ENCODE results near the gene ALKBH8.
"Not testable (repeated sequence)": the region's sequence is repeated elsewhere in the genome, so short reads cannot be mapped to it uniquely, and the experiment has no call there.

Gene ALKBH8, protein sequence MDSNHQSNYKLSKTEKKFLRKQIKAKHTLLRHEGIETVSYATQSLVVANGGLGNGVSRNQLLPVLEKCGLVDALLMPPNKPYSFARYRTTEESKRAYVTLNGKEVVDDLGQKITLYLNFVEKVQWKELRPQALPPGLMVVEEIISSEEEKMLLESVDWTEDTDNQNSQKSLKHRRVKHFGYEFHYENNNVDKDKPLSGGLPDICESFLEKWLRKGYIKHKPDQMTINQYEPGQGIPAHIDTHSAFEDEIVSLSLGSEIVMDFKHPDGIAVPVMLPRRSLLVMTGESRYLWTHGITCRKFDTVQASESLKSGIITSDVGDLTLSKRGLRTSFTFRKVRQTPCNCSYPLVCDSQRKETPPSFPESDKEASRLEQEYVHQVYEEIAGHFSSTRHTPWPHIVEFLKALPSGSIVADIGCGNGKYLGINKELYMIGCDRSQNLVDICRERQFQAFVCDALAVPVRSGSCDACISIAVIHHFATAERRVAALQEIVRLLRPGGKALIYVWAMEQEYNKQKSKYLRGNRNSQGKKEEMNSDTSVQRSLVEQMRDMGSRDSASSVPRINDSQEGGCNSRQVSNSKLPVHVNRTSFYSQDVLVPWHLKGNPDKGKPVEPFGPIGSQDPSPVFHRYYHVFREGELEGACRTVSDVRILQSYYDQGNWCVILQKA

DNA sequence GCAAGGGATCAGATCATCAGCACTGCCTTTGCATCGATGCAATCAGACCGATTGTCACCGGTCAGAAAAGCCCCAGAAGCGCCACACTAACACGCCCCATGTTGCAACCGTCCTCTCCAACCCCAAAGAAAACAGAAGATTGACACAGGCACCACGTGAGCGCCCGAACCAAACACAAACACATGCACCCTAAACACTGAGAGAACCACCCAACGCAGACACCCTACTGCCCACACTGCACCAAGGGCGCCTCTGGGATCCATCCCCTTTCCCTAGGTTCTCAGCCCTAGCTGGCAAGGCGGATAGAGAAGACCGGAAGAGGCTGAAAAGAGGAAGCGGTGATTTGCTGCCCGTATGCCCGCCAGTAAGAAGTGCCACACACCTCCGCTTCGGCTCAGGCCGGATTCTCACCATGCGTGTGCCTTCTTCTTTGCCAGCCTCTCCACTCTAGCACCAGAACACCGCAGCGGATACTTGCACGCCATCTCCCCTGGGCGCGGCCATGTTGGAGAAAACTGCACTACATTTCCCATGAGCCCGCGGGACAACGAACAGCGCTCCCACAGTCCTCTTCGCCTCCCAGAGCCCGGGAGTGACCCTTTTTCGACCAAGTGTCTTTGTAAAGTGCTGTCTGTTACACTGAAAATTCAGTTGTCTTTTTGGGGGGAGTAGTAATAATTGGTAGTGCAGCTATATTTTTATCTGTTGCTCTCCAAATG lies at the start of gene ALKBH8:
ALKBH8 (minus strand) TSS at position 517 of the 719 bp plus-strand sequence. CDS start 4,842 bp downstream, outside the sequence.
- DNase-seq (ENCODE audit: low spot score) = peak; percentile 45

- no peak for DNase-seq (ENCODE audit: low spot score)
Observed at GRCh38 chr11:107612445-107612844, 46.9 kb upstream of the ALKBH8 start.

- DNase-seq (ENCODE audit: low spot score) = no peak
Observed at GRCh38 chr11:107609400-107610218, 44.1 kb upstream of the ALKBH8 start.

DNA sequence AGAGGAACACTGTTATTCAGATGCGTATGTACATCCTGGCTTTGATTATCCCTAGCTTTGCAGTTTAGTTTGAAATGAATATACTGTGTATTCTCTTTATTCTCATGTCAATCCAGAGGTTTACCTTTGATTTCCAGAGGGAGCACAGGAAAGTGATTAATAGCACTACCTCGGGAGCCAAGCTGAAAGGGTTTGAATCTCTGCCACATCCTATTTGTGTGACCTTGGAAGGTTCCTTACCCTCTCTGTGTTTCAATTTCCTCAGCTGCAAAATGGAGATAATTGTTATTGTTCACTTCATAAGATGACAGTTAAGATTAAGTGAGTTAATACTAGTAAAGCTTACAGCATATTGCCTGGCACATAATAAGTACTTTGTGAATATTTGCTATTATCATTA lies 43.3 kb upstream of the ALKBH8 start:
- DNase-seq (ENCODE audit: low spot score) = no peak

GRCh38 chr11:107606141-107606540 lies 40.6 kb upstream of the ALKBH8 start:
- no peak for DNase-seq (ENCODE audit: low spot score)

DNA sequence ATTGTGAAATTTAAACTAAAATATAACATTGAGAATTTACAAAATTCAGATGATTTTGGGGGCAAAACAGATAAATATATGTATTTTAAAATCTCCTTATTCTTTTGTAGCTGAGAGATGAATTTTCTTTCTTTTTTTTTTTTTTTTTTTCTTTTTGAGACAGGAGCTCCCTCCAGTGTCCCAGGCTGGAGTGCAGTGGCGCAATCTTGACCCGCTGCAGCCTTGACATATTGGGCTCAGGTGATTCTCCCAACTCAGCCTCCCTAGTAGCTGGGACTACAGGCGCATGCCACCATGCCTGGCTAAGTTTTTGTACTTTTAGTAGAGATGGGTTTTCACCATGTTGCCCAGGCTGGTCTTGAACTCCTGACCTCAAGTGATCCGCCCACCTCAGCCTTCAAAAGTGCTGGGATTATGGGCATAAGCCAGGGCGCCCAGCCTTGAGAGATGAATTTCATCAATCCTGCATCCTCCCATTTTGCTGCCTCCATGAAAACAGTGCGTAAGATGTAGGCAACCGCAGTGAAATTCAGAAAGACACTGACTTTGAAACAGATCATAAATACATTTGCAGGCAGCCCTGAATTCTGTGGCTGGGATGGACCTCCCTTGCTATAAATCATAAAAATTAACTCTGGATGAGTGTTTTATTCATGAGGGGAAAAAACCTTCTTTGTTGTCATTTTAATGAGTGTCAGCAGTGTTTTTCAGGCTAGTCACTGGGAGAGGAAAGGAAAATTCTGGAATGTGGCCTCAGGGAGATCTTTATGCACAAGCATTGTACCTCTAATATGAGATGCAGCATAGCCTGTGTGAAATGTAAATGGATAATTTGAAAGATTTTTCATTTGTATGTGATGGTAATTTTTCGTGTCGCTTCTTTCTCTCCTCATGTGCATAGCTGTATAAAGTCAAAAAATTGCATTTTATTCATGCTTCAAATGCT lies 39.8 kb upstream of the ALKBH8 start:
- no peak for DNase-seq (ENCODE audit: low spot score)

DNA sequence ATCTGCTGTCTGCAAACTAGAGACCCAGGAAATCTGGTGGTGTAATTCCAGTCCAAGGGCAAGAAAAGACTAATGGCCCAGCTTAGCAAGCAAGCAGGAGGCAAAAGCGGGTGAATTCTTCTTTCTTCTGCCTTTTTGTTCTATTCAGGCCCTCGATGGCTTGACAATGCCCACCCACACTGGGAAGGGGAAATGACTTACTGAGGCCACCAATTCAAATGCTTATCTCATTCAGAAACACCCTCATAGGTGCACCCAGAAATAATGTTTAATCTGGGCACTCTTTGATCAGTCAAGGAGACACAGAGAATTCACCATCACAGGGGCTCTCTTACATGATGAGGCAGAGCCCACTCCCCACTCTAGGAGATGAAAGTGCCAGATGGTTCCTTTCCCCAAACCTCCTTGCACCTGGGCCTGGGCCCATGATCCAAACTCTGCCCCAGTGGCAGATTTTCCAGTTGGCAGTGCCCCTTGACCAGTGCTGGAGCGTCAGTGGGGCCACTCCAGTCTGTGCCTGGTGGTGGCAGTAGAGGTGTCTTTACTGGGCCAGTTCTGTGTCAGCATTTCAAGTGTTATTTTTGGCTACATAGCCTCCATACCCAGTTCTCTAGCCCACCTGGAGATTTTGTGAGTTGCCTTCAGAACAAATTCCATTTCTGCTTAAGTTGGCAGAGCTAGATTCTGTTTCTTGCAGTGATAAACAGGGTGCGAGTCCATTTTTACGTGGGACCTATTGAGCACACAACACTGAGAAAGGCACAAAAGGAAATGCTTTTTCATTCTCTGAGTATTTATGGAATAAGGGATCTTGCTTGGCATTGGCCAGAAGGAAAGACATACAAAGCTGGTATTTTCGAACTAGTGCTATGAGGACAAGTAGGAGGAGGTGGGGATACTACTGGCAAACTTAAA lies 32.9 kb upstream of the ALKBH8 start:
- DNase-seq (ENCODE audit: low spot score) = peak; percentile 5

GRCh38 chr11:107594736-107595135 lies 29.2 kb upstream of the ALKBH8 start:
- no peak for DNase-seq (ENCODE audit: low spot score)

GRCh38 chr11:107593951-107594350 lies 28.4 kb upstream of the ALKBH8 start:
- no peak for DNase-seq (ENCODE audit: low spot score)

DNA sequence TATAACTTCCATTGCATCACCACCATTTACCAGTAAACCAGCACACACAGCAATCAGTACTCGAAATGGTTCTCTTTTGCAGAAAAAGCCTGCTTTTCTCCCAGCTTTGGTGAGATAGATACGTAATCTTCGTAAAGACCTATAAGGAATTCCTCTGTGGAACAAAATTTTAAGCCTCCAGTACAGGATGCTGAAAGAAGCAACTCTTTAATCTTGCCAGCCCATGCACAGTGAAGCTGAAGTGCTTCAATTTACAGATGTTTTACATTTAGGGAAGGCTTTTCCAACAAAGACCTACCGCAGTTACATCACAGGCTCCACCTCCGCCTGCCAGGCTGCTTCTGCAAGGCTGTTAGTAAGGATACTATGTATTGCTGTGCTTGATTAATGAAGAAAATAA lies 27.3 kb upstream of the ALKBH8 start:
- DNase-seq (ENCODE audit: low spot score) = no peak

DNA sequence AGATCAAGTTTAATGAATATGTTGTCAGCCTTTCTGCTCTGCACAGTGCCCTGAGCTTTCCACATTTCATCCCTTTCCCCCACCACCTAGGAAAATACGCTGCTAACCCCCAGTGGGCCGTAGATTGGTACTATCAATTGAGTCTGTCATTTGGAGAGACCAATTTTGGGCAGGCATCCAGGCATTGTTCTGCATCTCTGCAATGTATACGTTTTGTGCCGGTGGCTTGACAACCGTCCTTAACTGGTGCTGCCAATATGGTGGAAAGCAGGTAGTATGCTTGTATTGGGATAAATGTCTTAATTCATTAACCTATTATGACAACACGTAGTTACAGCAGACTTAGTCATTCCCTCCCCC lies 26.7 kb upstream of the ALKBH8 start:
- no peak for DNase-seq (ENCODE audit: low spot score)

- DNase-seq (ENCODE audit: low spot score) = peak; percentile 21
Observed at GRCh38 chr11:107591378-107592230, 26.1 kb upstream of the ALKBH8 start.

DNA sequence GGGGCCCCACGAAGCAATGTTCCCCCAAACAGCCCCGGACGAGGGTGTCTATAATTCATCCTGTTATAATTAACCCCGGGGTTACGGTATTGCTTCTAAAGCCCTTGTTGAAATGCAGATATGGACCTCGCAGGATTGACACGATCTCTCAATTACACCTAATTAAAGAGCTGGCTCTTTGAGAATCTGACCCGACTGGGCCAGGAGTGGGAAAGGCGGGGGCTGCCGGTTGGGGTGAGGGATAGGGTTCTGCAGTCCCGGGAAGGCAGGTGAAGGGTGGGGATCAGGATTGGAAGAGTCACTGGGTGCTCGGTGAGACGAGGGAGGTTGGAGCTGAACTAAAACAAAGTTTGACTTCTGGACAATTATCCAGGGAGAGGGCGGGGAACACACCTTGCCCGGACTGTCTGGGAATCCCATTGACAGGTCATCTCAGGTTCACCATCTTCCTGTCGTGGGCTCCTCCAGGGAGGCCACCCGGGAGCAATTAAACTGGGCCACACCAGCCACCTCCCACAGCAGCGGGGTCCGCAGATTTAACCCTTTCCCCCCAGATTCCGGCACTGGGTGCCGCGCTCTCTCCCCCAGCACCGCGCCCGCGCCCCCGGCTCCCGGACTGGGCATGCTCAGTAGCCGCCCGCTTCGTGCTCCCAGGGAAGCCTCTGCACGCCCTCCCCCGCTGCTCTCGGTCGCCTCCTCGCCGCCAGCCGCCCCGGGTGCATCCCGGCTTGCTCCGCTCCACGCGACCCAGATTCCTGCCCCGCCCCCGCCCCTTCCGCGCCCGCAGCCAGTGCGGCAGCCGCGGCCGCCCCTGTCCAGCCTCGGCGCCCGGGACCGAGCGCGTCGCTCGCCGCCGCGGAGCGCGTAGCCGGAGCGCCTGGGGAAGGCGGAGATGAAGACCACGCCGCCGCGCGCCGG lies 25.2 kb upstream of the ALKBH8 start, which contains the start of gene ELMOD1:
ELMOD1 (plus strand) TSS at position 688 of the 918 bp plus-strand sequence. CDS start 27,043 bp downstream, outside the sequence.
- peak; percentile 41 for DNase-seq (ENCODE audit: low spot score)

DNA sequence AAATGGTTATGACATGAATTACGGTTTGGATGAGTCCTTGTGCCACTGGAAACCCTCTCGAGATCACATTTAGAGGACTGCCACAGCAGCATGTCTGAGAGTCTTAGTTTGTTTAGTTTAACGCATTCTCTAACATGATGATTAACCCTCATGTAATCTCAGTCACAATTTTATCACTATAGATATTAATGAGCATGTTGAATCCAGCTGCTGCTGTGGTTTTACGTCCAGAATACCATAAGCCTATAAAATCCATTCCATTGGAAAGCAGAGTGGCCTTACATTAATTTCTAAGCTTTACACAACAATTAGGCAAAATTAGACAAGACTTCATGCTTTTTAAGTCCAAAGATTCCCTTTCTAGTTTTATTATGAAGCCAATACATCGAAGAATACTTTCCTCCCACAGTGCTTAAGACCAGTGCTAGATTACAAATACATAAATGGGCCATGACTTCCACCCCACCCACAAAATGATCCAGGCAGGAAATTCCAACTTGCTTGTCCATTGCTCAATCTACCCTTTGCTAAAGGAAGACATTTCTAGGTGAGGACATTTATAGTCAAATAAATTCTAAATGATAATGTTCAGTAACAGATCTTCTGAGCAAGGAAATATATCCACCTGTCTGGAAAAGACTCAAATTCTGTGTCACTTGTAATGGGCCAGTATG lies 21.9 kb upstream of the ALKBH8 start:
- DNase-seq (ENCODE audit: low spot score) = no peak

DNA sequence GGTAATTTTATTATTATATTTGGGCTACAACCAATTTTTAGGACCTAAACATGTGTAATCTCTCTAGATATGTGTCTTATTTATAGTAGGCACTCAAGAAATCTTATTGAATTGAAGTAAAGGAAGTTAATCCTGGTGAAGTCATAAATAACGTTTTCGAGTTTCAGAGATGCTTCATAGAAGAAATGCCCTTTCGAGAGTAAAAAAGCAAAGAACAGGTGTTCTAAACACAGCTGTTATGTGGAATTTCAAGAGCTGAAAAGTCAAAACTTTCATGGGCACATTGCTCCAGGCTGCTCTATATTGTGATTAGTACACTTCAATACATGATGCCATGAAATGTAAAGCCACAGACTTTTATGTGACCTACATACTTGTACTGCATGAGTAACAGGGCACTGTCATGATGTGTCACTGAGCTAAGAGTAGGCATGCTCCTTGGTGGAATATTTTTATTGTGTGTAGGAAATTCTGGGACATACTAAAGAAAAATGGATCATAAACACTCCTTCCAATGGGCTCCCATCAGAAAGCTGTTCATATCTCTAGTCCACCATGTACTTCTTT lies 18.2 kb upstream of the ALKBH8 start:
- no peak for DNase-seq (ENCODE audit: low spot score)

DNA sequence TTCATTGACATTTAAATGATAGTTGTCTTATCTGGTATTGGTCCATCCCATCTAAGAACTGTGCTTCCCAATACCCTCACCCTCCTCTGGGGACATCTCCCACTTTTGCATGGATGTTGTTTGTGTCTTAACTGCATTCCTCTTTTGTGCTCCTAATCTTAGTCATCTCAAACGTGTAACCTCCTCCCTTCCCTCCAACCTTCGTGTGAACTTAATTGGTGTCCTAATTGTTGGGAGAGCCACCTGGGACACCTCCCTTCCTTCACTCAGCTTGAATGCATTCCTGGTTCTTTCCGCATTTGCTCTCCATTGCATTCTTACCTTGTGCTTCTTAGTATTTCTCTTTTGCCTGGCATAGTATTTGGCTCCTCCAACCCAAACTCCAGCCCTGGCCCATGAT lies 15.6 kb upstream of the ALKBH8 start:
- DNase-seq (ENCODE audit: low spot score) = no peak

GRCh38 chr11:107579169-107579568 lies 13.6 kb upstream of the ALKBH8 start:
- not testable (repeated sequence) for DNase-seq (ENCODE audit: low spot score)
